ENCODE data around the gene STARD10.

STARD10 gene

DNA sequence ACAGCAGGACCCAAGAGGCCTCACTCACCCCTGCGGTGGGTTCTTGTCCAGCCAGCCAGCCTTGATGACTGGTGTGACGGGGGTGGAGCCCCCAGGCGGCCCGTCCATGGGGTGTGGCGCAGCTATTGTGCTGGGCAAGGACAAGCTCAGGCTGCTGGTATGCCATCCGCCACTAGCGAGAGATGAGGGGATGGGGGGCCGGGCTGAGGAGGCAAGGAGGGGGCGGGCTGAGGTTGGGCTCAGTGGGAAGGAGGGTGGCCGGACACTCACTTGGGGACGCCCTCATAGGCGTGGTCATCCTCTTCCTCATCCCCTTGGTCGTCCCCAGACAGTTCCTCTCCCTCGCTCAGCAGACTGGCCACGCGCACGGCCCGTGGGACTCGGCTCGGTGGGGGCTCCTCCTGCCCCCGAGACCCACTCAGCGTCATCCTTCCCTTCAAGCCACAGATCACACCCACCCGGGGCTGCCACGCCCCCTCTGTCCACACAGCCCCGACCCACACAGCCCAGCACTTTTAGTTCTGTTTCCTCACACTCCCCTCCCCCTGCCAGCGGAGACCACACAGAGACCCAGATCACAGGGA lies 81.6 kb downstream of the STARD10 start:
- no peak for DNase-seq (ENCODE audit: low read depth in 2 of 2, low spot score in 1 of 2)

DNA sequence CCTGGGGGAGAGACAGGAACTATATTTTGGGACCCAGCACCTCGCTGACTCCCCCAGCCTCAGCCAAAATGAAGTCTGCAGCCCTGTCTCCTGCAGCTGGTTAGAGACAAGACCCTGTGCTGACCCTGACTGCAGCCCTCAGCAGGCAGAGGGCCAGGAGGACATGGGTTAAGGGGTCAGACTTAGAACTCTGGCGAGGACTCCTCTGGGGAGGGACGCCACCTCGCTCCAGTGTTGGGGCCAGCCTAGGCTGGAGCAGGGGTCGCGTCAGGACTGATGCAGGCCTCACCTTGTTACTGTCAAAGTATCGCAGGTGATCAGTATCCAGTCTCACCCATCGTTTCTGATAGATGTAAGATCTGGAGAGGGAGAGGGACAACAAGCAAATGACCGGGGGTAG lies 82.7 kb downstream of the STARD10 start:
- DNase-seq (ENCODE audit: low read depth in 2 of 2, low spot score in 1 of 2): no peak

DNA sequence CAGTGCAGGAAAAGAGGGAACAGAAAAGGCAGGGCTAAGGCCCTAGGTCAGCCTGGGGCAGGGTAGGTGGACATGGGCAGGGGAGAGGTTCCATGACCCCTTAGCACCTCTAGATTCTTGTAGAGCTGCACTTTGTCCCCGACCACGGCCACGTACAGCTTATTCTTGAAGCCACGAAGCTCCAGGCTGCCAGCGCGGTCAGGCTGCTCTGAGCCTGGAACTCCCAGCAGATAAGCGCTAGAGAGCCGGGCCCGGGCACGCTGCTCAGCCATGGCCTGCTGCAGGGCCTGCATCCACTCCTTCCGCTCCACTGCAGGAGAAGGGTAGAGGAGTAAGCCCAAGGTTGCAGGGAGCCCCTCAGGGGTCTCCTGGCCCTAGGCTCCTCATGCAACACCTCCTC lies 83.6 kb downstream of the STARD10 start:
- DNase-seq (ENCODE audit: low read depth in 2 of 2, low spot score in 1 of 2): no peak

DNA sequence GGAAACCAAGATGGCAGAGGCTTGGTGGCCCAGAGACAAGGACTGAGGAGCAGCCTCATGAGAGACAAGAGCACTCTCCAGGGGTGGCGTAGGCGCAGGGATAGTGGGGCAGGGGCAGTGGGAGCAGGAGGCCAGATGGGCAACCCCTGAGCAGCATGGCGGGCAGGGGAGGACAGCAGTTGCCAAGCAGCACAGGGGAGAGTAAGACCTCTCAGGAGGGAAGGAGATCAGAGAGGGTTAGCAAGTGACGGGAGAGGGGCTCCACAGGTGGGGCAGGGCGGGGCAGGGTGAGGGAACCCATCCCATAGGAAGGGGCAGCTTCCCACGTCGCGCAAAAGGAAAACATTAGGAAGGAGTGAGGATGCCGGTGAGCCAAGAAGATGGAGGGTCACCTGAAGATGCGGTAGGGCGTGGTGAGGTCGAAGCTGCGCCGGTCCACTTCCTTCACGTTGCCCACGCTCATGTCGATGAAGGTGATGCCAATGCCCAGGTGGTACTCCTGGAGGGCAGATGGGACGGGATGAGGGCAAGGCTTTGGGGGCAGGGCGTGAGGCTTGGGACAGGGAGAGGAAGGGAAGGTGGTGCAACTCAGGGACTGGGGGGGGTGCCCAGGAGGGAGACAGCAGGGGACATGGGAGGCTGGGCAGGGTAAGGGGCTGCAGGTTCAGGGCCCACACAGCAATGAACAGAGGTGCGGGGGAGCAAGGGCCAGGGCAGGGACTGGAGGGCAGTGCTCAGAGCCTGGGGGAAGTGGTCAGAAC lies 84.2 kb downstream of the STARD10 start:
- no peak for DNase-seq (ENCODE audit: low read depth in 2 of 2, low spot score in 1 of 2)

DNA sequence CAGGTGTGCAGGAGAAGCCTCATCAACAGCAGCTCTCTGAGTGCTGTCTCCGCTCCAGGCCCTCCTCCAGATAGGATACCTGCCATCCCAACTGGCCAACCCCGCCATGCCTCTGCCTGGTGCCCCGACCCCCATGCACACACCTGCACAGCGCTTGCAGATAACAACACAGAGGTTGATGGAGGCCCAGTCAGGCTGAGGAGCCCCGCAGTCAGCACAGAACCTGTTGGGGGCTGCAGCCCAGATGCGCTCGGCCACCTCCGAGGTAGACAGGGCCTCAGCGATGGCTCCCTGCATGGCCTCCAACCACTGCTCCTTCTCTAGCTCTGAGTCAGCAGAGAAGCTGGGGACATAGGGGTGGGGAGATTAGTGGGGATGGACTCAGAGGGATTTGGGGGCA lies 86.8 kb downstream of the STARD10 start:
- no peak for DNase-seq (ENCODE audit: low read depth in 2 of 2, low spot score in 1 of 2)

DNA sequence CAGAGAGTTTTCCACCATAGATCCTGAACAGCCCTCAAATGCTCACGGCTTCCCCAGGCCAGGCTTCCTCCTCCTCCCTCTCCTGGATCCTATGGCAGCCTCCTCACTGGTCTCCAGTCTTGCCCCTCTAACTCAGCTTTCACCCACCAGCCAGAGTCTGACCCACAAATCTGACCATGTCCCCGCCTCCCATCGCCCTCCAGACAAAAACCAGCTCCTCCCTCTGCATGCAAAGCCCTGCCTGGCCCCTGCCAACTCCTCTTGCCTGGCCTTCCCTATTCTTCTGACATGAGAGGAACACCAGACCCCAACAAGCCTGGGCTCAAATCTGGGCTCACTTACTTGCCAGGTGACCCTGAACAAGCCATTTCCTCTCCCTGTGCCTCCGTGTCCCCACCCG lies 87.3 kb downstream of the STARD10 start:
- DNase-seq (ENCODE audit: low read depth in 2 of 2, low spot score in 1 of 2): no peak

DNA sequence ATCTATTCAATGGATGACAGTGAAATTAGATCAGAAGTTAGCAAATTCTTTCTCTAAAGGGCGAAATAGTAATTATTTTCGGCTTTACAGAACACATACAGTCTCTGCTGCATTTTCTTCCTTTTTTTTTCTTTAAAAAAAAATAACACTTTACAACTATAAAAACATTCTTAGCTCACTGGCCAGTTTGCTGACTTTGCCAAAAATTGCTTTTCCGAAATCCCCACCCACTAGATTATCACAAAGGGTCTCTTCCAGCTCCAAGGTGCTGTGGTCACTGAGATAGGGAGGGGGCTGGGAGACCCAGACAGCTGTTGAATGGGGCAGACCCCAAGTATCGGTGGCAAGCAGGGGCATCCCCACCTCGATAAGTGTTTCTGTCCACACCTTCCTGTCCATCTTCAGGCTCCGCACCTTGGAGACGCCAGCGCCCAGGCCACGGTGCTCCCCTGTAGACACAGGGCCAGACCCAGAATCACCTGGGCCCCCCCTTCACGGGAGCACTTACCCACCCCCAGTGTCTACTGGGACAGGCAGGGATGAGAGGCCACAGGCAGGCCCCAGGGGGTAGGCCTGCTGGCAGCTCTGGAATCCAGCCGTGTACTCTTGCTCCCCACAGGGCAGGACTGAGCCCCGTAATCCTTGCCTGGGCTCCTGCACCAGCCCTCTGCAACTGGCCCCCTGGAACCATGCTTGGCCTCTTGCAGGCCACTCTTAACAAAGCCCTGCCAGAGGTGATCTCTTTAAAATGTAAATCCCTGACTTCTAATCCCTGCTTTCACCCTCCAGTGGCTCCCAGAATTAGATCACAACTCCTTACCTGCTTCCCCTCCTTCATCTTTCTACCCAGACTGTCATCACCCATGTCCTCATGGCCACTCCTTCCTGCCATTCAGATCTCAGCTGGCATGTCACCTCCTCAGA lies 88.1 kb downstream of the STARD10 start:
- no peak for DNase-seq (ENCODE audit: low read depth in 2 of 2, low spot score in 1 of 2)

DNA sequence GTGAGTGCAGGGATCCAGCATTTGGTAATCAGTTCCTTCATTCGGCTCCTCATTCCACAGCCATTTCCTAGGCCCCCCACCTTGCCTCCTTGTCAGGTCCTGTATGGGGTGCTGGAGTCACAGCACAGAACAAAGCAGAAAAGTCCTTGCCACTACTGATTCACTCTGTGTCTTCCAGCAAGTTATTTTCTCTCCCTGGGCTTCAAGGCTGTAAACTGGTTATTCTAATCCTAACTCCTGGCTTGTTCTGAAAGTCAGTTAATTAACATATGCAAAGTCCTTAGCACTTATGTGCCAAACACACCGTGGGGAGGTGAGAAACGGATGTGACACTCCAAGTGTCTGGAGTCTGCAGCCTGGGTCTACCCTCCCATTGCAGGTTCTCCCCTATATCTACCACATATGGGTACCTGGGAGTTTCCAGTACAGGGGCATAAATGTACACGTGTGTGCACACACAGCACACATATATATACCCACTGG lies 89.0 kb downstream of the STARD10 start:
- DNase-seq (ENCODE audit: low read depth in 2 of 2, low spot score in 1 of 2): no peak

Measured in stimulated activated CD8-positive, alpha-beta memory T cell treated with anti-CD3 and anti-CD28 coated beads, Interleukin-4, amount 100 ng/mL, for 1 hour (primary cell).